ENCODE measurements around the gene MOCOS.

The MOCOS gene

DNA sequence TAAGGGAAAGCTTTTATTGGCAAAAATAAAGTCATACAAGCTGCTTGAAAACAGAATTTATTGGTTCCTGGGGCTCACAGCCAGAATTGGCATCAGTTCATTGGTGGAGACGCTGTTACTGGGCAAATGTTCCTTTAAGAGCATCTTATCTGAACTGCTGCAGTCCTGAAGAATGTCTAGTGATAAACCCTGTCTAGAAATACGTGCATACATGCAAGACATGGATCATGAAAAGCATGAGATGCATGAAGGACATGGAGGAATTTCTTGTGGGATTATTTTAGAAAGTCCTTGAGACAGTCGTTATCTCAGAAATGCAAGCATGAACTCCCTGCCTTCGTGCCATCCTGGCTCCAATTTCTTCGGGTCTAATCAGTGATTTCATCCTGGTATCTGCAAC is 77.7 kb downstream of the MOCOS start:
- H3K27ac ChIP-seq = no peak overlapping the region
- no peak for TF ChIP-seq ZFX (IDR thresholded peaks at IDR 0.05; ENCODE audit: borderline replicate concordance)
- TF ChIP-seq, protein P1, sequence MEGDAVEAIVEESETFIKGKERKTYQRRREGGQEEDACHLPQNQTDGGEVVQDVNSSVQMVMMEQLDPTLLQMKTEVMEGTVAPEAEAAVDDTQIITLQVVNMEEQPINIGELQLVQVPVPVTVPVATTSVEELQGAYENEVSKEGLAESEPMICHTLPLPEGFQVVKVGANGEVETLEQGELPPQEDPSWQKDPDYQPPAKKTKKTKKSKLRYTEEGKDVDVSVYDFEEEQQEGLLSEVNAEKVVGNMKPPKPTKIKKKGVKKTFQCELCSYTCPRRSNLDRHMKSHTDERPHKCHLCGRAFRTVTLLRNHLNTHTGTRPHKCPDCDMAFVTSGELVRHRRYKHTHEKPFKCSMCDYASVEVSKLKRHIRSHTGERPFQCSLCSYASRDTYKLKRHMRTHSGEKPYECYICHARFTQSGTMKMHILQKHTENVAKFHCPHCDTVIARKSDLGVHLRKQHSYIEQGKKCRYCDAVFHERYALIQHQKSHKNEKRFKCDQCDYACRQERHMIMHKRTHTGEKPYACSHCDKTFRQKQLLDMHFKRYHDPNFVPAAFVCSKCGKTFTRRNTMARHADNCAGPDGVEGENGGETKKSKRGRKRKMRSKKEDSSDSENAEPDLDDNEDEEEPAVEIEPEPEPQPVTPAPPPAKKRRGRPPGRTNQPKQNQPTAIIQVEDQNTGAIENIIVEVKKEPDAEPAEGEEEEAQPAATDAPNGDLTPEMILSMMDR (IDR thresholded peaks at IDR 0.05) = no peak

DNA sequence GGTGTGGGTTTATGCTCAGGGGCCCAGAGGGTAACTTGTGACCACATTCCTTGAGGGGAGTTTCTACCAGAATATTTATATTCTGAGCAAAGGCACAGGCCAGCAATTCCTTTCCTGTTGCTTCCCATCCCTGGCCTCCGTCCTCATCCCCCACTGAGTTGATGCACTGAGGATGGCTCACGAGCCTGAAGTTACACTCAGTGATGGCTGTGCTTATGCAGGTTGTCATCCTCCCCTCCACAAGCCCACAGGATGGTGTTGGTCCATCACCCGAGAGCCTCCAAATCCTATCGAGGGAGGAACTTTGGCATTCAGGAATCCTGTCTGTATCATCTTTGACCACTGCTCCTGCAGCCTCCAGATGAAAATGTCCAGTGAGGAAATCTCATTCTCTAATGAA is 81.9 kb downstream of the MOCOS start:
- no peak overlapping the region for H3K27ac ChIP-seq
- TF ChIP-seq ZFX (IDR thresholded peaks at IDR 0.05; ENCODE audit: borderline replicate concordance) = no peak
- TF ChIP-seq, protein P1 (IDR thresholded peaks at IDR 0.05) = no peak

DNA sequence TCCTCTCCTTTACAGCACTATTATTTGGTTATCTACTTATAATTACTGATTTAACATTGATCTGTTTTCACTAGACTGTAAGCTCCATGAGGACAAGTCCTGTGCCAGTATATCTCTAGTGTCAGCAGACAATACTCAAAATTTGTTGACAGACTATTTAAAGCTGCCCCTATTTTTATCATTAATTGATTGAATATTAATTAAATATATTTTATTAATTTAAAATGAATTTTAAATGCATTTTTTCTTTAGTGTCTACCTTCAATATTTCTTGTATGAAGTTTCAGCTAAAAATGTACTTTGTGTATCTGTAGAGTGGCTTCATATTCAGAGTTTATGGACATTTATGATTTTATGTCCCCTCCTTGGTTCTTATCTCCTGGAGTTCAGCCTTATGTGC is 83.9 kb downstream of the MOCOS start:
- H3K27ac ChIP-seq = no peak overlapping the region
- TF ChIP-seq ZFX (IDR thresholded peaks at IDR 0.05; ENCODE audit: borderline replicate concordance) = no peak
- TF ChIP-seq, protein P1 (IDR thresholded peaks at IDR 0.05) = no peak

DNA sequence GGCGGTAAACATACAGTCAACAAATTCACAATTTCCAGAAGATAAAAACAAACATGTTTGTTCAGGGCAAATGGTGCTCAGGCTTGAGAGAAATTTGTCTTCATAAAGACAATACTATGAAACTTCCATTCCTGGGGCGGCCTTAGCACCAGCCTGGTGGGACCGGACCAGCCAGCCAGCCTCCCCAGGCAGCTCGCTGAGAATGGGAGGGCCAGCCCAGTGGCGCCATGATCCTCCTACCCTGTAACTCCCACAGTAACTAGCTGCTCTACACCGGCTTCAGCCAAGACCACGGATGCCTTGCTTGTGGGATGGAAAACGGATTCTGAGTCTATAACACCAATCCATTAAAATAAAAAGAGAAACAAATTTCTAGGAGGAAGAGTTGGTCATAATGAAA is 86.0 kb downstream of the MOCOS start:
- TF ChIP-seq, protein P1 (IDR thresholded peaks at IDR 0.05) = no peak
- no peak for TF ChIP-seq ZFX (IDR thresholded peaks at IDR 0.05; ENCODE audit: borderline replicate concordance)
- H3K27ac ChIP-seq = no peak overlapping the region

DNA sequence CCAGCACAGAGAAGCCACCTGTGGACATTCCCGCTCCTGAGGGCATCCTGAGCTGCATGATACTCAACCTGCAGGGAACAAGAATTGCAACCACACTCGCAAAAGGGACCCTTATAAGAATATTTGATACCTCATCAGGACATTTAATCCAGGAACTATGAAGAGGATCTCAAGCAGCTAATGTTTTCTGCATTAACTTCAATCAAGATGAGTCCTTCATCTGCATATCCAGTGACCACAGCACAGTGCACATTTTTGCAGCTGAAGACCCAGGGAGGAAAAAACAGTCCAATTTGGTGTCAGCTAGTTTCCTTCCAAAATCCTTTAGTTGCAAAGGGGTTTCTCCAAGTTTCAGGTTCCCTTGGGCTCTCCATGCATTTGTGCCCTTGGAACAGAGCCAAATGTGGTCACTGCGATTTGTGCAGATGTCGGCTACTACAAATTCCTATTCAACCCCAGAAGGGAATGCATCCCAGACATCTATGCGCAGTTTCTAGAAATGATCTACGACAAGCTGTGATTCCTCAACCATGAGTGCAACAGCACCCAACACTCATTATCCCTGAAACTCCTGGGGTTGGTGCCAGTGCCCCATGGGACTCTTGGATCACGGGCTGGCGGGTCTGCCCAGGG is 86.9 kb downstream of the MOCOS start:
- H3K27ac ChIP-seq = no peak overlapping the region
- TF ChIP-seq ZFX (IDR thresholded peaks at IDR 0.05; ENCODE audit: borderline replicate concordance) = no peak

DNA sequence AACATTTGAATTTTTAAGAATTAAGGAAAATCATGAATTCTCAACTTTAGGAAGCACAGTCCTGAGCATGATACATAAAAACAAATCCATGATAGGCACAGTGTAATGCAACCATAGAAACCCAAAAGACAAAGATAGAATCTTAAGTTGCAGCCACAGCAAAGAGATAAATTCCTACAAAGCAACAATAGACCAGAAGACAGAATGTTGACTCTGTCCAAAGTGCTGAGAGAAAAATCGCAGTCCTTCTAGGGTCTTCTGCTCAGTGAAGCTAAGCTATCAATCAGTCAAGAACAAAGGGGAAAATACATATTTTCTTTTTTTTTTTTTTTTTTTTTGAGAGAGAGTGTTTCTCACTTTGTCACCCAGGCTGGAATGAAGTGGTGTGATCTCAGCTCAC is 88.3 kb downstream of the MOCOS start:
- no peak overlapping the region for H3K27ac ChIP-seq
- TF ChIP-seq, protein P1 (IDR thresholded peaks at IDR 0.05) = no peak
- TF ChIP-seq ZFX (IDR thresholded peaks at IDR 0.05; ENCODE audit: borderline replicate concordance) = no peak

DNA sequence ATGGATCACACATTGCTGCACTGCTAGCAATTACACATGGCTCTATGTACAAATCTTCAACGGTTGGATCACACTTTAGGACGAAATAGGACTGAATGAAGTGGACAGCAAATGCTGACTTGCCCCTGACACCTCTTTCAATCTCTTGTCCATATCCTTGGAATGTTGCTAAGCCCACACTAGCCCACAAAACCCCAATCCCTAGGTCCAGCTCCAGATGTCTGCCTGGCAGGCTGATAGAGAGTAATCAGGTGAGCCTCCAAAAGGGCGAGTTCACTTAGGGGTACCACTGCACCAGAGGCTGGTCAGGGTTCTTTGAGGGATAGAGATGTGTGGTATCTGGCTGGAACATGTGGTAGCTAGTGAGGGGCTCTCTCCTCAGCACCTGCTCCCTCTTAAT is 91.7 kb downstream of the MOCOS start:
- H3K27ac ChIP-seq = no peak overlapping the region
- TF ChIP-seq ZFX (IDR thresholded peaks at IDR 0.05; ENCODE audit: borderline replicate concordance) = no peak
- TF ChIP-seq, protein P1 (IDR thresholded peaks at IDR 0.05) = no peak

DNA sequence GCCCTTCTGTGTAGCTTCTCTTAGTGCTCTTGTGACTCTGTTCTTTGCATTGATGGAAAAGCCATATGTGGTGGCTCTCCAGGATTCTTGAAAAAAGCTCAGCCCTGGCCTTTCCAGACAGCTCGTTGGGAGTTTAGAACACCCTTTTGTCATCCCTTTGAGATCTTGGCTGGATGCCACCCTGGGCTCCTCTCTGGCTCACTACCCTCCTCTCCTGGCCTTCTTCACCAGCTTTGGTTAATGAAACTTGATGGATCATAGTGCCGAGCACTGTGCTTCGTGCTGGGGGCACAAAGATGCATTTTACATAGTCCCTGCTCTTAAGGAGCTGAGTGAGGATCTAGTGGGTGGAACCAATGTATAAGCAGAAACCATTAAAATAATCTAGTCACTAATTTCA is 94.6 kb downstream of the MOCOS start:
- no peak for TF ChIP-seq ZFX (IDR thresholded peaks at IDR 0.05; ENCODE audit: borderline replicate concordance)
- TF ChIP-seq, protein P1 (IDR thresholded peaks at IDR 0.05) = no peak
- no peak overlapping the region for H3K27ac ChIP-seq
